A549 (cell line): Measurements from ENCODE around the gene SCAMP1.

Experiments used
- ATOH8 ChIP-seq: fragments of 250-450 bp; sonication (Bioruptor Pico); IDR thresholded peaks from 2 replicates; pipeline ENCODE4 v1.5.0; 2020; ENCODE audit warnings: low read depth, mild to moderate bottlenecking, moderate library complexity
- CEBPB ChIP-seq, 2 experiments: fragments of >200 bp in 1 of 2; sonication (Bioruptor Twin) in 1 of 2; formaldehyde crosslinking in 1 of 2; IDR thresholded peaks; 2 replicates each; pipeline ENCODE4 v1.6.1; 2012 to 2016
- CTCF ChIP-seq: fragments of >200 bp; sonication (Bioruptor Twin); formaldehyde crosslinking; IDR thresholded peaks from 3 replicates; pipeline ENCODE4 v1.5.1; 2016
- EP300 ChIP-seq, 2 experiments: fragments of >200 bp; sonication (Bioruptor Twin); formaldehyde crosslinking; IDR thresholded peaks; 2 replicates in 1 of 2; 3 replicates in 1 of 2; pipeline ENCODE4 v1.6.1; 2016 to 2017
- FOSL2 ChIP-seq, 2 experiments: fragments of 450-650 bp in 1 of 2; fragments of >200 bp in 1 of 2; sonication (Bioruptor Twin) in 1 of 2; formaldehyde crosslinking; IDR thresholded peaks; 2 replicates each; pipeline versions ENCODE4 v1.5.0 to v1.6.1; 2016 to 2020; ENCODE audit warnings: mild to moderate bottlenecking in 1 of 2, moderate library complexity in 1 of 2
- POLR2A ChIP-seq: IDR thresholded peaks from 2 replicates; pipeline ENCODE4 v1.6.1; 2012; ENCODE audit warnings: mild to moderate bottlenecking, low read length
- POLR2AphosphoS2 ChIP-seq: conservative IDR thresholded peaks from 2 replicates; pipeline ENCODE4 v1.6.1; 2012; ENCODE audit warnings: low read length, improper control_type of control experiment, inconsistent platforms
- RAD21 ChIP-seq, 2 experiments: fragments of >200 bp in 1 of 2; sonication (Bioruptor Twin) in 1 of 2; formaldehyde crosslinking in 1 of 2; IDR thresholded peaks in 1 of 2; conservative IDR thresholded peaks in 1 of 2; 2 replicates in 1 of 2; 3 replicates in 1 of 2; pipeline ENCODE4 v1.6.1; 2012 to 2018; ENCODE audit warnings: inconsistent platforms in 1 of 2
- REST ChIP-seq: fragments of 200-600 bp; sonication (generic); IDR thresholded peaks from 2 replicates; pipeline ENCODE4 v1.6.1; 2016; ENCODE audit warnings: antibody characterized with exemption, mild to moderate bottlenecking, moderate library complexity
- SMC3 ChIP-seq: fragments of >200 bp; sonication (Bioruptor Twin); formaldehyde crosslinking; IDR thresholded peaks from 3 replicates; pipeline ENCODE4 v1.6.1; 2018; ENCODE audit warnings: inconsistent platforms

- no peak for TF ChIP-seq EP300 (IDR thresholded peaks at IDR 0.05)
- TF ChIP-seq CTCF, result no peak
- no peak for TF ChIP-seq POLR2A
- no peak for TF ChIP-seq REST
- TF ChIP-seq RAD21 (conservative IDR thresholded peaks at IDR 0.05 in 1 of 2, IDR thresholded peaks at IDR 0.05 in 1 of 2), result no peak
- TF ChIP-seq ATOH8, result no peak
- no peak for TF ChIP-seq SMC3
- TF ChIP-seq POLR2AphosphoS2, result no peak
- no peak for TF ChIP-seq FOSL2 (IDR thresholded peaks at IDR 0.05)
- TF ChIP-seq FOSL2 (CRISPR knock-in tag; IDR thresholded peaks at IDR 0.05), result no peak
- no peak for TF ChIP-seq CEBPB (IDR thresholded peaks at IDR 0.05)
Observed at GRCh38 chr5:78433972-78434371, 73.6 kb downstream of the SCAMP1 start.
